HG03469 (cell line): ENCODE results near the gene CELF4.

ENCODE experiments used
- ATAC-seq: cut with Tn5 transposase; IDR thresholded peaks from one replicate; pipeline ENCODE4 v1.9.1; 2021; ENCODE audit warnings: mild to moderate bottlenecking, moderate library complexity, moderate number of reproducible peaks; ENCODE audit not compliant: unreplicated experiment

The CELF4 gene

GRCh38 chr18:37574113-37574512 is 8.5 kb upstream of the CELF4 start:
- ATAC-seq, result no peak

GRCh38 chr18:37572736-37573135 is 7.1 kb upstream of the CELF4 start:
- ATAC-seq, result no peak

GRCh38 chr18:37571266-37571665 is 5.7 kb upstream of the CELF4 start:
- ATAC-seq, result no peak

GRCh38 chr18:37570336-37570930 is 4.8 kb upstream of the CELF4 start:
- ATAC-seq, result no peak

GRCh38 chr18:37568671-37569070 is 3.1 kb upstream of the CELF4 start:
- ATAC-seq, result no peak

- ATAC-seq, result no peak
Observed at GRCh38 chr18:37567994-37568359, 2.4 kb upstream of the CELF4 start.

GRCh38 chr18:37567061-37567993 is 1.7 kb upstream of the CELF4 start:
- ATAC-seq, result no peak

- ATAC-seq, result no peak
Observed at GRCh38 chr18:37566479-37567060, 972 bp upstream of the CELF4 start.

GRCh38 chr18:37565977-37566478 is 430 bp upstream of the CELF4 start:
- ATAC-seq, result no peak

GRCh38 chr18:37564711-37565100 is 892 bp downstream of the CELF4 start:
- ATAC-seq, result no peak

GRCh38 chr18:37563931-37564392 is 1.6 kb downstream of the CELF4 start:
- ATAC-seq, result no peak

- ATAC-seq, result no peak
Observed at GRCh38 chr18:37561986-37562385, 3.6 kb downstream of the CELF4 start.

GRCh38 chr18:37560003-37560402 is 5.6 kb downstream of the CELF4 start:
- ATAC-seq, result no peak

- ATAC-seq, result peak; percentile 62
Observed at GRCh38 chr18:37559194-37559593, 6.4 kb downstream of the CELF4 start.

GRCh38 chr18:37554399-37554787 is 11.2 kb downstream of the CELF4 start:
- no peak for ATAC-seq

- no peak for ATAC-seq
Observed at GRCh38 chr18:37553633-37554398, 11.8 kb downstream of the CELF4 start.

- no peak for ATAC-seq
Observed at GRCh38 chr18:37552286-37552685, 13.3 kb downstream of the CELF4 start.

GRCh38 chr18:37551846-37552245 is 13.8 kb downstream of the CELF4 start:
- no peak for ATAC-seq

GRCh38 chr18:37551249-37551648 is 14.3 kb downstream of the CELF4 start:
- no peak for ATAC-seq

- no peak for ATAC-seq
Observed at GRCh38 chr18:37550118-37550875, 15.3 kb downstream of the CELF4 start.
